ENCODE measurements around the gene SSH3.
"Not testable (repeated sequence)": the region's sequence is repeated elsewhere in the genome, so short reads cannot be mapped to it uniquely, and the experiment has no call there.

SSH3 gene

DNA sequence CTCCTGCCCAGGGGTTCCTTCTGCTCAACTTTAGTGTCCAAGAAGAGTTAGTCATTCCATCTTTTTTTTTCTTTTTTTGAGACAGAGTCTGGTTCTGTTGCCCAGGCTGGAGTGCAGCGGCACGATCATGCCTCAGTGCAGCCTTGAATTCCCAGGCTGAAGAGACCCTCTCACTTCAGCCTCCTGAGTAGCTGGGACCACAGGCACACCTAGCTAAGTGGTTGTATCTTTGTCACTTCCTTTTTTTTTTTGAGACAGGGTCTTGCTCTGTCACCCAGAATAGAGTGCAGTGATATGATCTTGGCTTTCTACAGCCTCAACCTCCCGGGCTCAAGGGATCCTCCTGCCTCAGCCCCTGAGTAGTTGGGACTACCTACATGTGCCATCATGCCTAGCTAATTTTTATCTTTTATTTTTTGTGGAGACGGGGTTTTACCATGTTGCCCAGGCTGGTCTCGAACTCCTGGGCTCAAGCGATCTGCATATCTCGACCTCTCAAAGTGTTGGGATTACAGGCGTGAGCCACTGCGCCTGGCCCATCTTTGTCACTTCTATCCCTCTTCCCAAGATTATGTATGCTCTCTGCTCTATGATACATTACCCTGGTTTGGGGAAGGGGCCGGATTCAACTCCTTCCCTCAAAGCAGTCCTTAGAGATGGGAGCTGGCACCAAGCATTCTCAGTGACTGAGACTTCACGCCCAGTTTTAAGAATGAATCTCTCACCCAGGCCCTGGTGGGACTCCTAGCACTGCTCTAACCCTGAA lies 10.0 kb downstream of the SSH3 start:
- DNase-seq, result no peak

DNA sequence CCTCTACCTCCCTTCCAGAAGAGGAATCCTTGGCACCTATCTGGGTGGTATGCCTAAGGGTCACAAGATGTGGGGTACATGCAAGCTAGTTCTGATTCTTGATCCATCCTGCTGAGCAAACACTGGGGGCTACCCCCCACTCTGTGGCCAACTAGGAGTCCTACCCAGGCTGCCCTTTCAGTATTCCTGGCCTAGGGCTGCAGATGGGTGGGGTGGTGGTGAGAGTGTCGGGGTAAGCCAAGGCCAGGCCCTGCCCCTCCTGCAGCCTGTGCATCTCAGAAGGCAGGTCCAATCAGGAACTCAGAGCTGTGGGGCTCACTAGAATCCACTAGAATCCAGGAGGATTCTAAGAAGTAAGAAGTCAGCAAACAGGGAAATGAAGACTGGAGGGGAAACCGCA lies 10.9 kb downstream of the SSH3 start:
- DNase-seq, result no peak

DNA sequence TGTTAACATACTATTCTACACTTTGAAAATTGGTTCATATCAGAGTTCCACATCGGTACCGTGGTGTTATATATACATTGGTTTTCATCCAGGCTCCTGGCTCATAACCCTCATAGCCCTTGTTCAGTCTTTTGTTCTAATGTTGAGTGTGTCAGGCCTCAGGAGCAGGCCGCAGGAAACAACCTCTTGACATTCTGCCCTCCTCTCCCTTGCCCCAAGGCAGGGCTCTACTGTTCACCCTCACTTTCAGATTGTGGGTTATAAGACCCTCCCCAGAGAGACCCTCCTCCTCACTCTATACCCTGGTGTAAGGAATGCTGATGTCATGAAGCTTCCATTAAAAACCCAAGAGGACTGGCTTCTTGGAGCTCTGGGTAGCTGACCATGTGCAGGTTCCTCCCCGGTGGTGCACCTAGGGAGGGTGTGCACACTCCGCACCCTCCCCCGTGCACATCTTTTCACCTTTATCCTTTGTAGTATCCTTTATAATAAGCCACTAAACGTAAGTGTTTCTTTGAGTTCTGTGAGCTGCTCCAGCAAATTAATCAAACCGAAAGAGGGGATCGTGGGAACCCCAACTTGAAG lies 12.1 kb downstream of the SSH3 start:
- DNase-seq, result no peak

DNA sequence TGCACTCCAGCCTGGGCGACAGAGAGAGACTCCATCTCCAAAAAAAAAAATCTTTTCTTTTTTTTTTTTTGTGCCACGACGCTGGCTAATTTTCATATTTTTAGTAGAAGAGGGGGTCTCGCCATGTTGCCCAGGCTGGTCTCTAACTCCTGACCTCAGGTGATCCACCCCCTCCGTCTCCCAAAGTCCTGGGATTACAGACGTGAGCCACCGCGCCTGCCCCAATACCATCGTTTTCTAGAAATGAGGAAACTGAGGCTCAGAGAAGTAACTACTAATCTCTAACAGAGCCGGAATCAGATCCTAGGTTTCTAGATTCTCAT lies 13.5 kb downstream of the SSH3 start:
- no peak for DNase-seq

DNA sequence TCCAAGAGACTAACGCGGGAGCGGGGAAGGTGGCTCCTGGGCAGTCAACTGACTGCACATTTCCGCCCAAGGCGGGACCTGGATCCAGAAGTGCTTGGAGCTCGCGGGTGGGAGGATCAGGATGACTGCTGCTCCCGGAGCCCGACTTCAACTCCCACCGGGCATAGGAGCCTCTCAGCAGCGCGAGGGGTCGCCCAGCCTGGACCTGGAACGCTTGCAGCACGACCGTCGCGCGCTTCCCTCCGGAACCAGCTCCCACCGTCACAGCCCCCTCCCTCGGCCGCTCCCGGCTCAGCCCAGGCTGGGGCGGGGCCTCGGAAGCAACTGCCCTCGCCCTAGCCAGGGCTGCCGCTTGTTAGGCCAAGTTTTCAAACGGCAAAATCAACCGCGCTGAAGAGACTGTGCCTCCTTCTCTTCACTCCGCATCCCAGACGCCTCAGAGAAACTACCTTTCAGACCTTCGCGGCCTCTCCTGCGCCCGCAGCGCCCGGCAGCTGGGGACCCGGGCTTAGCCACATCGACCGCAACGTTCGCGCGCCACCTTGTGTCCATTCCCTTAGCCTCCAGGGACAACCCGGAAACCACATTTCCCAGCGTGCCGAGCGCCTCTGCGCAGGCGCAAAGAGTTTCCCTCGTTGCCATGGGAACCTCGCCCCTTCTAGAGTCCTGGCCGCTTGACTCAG lies 14.0 kb downstream of the SSH3 start:
- peak; percentile 96 for DNase-seq

DNA sequence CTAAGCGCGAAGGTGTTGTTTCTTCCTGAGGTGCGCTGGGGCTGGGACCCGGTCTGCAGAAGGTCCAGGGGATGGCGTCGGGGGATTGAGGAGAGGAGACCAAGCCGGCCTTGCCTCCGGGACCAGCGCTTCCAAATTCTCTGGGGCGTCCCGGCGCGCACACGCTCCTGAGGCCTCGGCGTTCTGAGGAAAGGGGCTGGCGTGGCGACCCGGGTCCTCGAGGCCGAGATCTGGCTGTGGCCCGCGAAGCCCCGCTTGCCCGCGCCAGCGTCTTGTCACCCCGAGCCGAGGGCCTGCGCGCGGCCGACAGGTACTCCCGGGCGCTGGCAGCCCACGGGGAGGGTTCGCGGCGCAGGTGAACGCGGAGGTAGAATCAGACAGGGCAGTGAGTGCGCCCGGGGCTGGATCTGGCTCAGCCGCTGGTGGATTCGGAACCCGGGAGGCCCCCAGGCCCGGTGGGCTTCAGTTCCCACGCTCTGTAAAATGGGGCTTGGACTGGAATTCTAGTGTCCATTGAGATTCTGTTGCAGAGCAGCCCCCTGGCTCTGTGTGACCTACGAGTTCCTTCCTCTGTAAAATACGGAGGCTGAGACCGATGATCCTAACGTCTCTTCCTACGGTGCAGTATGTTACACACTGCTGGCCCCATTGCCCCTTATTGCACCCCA lies 14.7 kb downstream of the SSH3 start:
- DNase-seq, result no peak

DNA sequence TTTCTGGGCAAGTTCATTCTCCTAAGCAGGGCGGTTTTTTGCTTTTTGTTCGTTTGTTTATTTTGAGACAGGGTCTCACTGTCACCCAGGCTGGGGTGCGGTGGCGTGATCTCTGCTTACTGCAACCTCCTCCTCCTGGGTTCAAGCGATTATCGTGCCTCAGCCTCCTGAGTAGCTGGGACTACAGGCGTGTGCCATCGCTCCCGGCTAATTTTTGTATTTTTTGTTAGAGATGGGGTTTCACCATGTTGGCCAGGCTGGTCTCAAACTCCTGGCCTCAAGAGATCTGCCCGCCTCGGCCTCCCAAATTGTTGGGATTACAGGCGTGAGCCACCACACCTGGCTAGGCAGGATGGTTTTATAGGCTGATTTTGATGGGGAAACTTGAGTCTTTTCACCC lies 15.5 kb downstream of the SSH3 start:
- DNase-seq, result not testable (repeated sequence)

DNA sequence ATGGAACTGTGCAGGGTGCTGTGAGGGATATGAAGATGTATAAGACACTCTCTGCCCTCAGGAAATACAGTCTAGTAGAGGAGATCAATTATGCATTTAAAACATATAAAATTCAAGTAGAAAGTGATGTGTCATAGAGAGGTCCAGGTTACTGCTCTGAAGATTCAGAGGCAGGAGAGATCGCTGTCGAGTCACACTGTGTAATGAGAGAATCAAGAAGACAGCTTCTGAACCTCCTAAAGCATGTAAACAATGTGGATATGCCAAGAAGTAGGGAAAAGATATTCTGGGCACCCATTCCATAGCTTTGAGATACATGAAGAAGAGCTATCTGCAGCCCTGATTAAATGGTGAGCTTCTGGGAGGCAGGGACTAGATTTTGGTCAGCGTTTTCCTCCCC lies 16.7 kb downstream of the SSH3 start:
- no peak for DNase-seq

DNA sequence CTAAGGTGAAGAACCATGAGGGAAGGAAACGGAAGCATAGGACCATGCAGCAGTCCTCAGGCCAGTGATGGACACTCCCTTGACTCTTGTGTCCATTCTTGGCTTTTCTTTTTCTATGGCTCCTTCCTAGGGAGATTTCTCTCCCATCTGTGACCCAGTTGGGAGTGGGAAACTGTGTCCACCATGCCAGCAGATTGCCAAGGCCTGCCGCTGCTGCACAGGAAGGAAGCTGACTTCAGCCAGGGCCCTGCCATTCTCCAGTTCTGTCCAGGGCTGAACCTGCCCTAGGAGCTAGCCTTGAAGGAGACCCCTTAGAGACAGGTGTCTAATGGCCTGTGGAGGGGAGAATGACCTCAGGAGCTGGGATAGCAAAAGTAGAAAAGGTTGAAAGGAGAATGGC lies 17.4 kb downstream of the SSH3 start:
- DNase-seq, result no peak

DNA sequence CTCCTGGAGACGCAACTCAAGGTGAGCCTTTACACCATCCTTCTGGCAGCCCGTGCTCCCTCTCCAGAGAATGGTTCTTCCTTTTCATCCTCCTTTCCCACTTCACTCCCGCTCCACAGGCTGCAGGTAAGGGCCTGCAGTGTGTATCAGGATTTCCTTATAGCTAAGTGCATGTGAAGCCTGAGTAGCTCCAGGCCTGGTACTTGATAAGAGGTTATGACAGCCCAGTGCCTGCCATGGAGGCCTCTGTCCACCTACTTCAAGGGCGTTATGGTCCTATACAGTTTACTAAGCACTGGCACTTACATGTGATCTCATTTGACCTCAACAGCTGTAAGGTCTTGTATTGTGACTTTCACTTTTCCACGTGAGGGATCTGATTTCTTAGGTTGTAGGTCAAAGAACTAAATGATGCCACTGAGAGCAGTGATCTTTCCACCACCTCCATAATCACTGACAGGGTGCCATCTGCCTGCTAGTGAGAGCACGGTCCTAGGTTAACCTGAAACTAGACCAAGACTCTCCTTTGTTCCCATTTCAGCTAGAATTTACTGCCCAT lies 18.1 kb downstream of the SSH3 start:
- no peak for DNase-seq

DNA sequence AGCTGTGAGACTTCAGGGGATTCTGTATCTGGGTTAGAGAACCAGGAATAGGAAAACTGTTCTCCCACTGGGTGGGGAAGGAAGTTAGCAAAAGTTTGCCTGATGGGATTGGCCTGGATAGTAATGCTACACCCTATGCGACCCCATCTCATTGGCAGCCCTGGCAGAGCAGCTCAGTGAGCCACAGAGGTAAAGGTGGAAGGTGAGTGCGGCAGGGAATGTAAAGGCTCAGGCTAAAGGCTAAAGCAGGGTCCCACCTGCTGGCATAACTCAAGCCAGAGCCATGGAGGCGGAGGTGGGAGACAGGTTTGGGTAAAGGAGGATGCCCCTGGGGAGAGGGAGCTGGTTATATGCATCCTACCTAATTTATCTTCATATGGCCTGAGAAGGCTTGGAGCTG lies 18.7 kb downstream of the SSH3 start:
- no peak for DNase-seq

DNA sequence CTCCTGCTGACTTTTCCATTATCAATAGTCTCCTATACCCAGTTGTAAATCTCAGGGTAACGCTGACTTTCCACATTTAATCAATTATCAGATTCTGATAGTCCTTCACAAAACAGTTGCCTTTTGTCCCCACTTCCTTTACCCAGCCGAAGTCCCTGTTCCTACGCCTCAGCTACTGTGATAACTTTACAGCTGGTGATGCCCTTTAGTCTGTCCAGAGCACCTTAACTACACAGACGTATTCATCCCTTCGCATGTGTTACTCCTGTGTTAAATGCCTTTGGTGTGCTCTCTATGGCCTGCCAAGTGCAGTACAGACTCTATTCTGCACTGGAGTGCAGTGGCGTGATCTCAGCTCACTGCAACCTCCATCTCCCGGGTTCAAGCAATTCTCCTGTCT lies 20.2 kb downstream of the SSH3 start:
- DNase-seq, result no peak

DNA sequence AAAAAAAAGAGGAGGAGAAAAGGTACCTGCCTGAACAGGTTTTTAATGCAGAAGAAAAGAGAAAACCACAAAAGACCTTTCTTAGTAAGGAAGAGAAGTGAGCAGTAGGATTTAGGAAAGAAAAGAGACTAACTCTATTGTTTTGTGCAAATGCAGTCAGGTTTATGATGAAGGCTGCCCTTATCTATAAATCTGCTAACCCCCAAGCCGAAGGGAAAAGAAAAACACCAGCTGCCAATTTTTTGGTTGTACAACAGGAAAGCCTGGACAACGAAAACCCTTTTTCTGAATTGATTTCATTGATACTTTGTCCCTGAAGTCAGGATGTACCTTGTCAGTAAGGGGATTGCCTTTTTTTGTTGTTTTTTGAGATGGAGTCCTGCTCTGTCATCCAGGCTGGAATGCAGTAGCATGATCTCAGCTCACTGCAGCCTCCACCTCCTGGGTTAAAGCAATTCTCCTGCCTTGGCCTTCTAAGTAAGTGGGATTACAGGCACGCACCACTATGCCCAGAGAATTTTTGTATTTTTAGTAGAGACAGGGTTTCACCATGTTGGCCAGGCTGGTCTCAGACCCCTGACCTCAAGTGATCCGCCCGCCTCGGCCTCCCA lies 28.9 kb downstream of the SSH3 start:
- DNase-seq, result no peak

DNA sequence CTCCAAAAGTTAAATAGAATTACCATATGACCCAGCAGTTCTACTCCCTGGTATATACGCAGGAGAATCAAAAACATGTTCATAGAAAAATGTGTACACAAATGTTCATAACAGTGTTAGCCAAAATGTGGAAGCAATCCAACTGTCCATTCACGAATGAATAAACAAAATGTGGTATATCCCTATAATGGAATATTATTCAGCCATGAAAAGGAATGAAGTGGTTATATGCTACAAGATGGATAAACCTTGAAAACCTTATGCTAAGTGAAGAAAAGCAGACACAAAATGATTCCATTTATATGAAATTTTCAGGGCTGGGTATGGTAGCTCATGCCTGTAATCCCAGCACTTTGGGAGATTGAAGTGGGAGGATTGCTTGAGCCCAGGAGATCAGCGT lies 33.9 kb downstream of the SSH3 start:
- DNase-seq, result no peak

DNA sequence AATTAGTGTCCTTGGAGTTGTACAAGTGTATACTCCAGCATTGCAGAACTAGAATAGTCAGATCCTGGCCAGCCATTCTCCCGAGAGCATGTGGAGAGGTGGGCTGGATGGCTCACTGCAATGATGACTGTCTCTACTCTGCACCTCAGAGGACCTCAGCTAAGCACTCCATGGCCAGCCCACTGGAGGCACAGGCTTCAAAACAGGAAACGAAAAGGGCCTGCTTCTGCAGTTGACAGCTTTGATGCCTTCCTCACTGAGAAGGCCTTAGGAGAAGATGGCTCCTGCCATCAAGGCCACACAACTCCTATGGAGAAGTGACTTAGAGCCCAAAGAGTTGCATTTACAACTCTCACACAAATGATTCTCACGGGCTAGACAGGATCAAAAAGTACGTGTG lies 40.9 kb downstream of the SSH3 start:
- no peak for DNase-seq

DNA sequence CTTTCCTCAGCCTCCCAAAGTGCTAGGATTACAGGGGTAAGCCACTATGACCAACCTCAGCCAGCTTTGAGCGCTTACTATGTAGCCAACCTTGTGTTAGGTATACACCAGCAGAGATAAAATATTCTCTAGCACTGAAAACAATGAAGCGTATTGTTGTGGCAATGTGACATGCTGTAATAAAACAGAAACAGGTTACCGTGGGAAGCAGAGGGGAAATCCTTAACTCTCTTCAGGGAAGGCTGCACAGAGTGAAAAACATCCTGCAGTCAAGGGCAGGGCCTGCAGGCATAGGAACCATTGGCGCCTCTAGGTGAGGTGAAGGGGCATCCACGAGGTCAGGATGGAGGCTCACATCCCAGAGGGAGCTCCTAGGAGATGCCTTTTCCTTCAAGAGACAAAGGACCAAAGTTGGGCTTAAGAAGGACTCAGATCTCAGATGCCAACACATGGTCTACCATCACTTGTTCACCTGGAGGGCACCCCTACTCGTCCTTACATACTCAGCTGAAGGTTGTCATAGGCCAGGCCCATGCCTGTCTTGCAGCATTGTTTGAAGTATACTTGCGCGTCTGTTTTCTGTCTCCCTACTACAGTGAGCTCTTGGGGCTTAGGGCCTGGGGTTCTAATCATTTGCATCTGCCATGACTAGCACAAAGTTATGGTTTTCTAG lies 42.1 kb downstream of the SSH3 start:
- no peak for DNase-seq

DNA sequence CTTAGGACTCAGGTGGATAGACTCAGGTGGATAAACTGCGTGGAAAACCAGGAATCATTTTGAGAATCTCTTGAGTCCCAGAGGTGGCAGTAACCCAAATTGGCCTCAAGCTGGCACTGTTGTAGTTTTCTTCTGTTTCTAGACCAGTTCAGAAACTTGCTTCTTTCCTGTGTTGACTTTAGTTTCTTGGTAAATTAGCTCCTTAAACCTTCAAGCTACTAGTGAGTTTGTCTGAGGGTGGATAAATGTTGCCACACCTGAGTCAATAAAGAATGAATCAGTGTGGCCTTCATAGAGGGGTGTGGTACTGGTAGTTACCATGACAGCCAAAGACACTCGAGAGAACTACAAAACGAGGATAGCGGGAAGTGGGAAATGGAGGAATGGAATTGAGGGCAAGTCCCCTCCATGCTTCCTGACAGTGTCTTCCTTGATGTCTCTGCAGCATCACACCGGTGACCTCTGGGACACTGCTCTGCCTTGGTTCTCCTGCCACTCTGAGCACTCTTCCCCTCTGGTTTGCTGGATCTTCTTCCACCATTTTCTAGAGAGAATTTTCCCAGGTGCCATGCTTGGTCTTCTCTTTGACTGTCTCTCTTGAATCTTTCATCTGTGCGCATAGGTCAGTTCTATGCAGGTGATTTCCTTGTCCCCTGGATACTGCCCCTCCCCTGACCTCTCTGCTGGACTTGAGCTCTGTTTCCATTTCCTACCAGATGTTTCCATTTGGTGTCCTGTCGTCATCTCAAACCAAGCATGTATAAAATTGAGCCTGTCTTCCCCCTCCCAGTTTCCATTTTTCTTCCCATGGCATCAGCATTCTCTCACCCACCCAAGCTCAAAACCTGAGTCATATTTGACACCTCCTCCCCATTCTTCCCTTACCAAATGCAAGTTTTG lies 42.8 kb downstream of the SSH3 start:
- DNase-seq, result no peak

DNA sequence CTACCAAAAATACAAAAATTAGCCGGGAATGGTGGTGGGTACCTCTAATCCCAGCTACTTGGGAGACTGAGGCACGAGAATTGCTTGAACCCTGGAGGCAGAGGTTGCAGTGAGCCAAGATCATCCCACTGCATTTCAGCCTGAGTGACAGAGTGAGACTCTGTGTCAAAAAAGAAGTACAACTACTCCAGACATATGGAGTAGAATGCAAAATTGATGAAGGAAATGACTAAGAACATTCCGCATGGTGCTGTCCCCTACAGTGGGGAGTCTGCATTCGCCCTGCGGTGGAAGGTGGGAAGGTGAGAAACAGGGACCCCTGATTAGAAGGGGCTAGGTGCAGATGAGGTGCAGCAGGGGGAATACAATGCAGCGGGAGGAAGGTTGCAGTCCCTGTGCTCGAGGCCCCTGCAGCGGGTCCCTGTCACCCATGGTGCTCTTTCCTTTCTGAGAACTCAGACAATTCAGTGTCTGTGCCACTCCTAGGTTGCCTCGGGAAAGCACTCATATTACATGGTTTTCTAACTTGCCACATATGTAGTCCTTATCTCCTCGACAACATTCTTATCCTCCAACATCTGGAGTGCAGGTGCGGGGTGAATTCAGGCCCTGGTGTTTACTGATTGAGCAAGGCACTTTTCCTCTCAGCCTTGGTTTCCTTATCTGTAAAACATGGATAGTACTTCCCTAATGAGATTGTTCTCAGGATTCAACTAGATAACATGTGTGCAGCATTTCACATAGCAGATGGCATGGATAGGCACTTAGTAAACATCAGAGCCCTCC lies 44.8 kb downstream of the SSH3 start:
- DNase-seq, result no peak

DNA sequence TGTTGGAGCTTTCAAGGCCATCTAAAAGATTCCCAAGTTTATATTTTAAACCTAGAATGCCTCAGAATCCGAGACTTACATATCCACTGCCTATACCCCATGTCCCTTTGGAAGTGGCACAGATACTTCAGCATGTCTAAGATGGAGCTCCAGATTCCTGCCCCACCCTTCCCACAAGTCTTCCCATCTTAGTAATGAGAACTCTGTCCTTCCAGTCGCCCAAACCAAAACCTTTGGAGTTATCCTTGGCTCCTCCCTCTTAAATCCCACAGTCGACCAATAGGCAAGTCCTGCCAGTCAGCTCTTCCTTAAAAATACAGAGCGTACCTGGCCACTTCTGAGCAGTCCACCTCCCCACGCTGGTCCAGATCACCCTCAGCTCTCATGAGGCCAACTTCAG lies 45.7 kb downstream of the SSH3 start:
- DNase-seq, result no peak

DNA sequence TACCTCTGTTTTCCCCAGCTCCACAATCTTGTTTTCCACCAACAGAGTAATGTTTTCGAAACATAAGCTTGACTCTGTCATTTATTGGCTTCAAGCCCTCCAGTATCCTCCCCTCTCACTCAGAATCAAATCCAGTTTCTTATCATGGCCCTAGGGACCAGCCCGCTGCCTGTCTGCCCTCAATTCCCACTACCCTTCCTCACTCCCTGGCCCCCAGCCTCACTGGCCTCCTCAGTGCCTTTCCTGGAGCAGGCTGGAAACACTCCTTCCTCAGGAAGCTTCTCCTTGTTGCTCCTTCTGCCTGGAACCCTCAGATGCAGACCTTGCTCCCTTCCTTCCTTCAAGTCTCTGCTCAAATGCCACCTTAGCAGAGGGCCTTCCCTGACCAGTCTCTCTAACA lies 46.1 kb downstream of the SSH3 start:
- DNase-seq, result no peak
